Measurements from ENCODE around the gene ACP7.
"Not testable (repeated sequence)": the region's sequence is repeated elsewhere in the genome, so short reads cannot be mapped to it uniquely, and the experiment has no call there.

ACP7 gene, protein sequence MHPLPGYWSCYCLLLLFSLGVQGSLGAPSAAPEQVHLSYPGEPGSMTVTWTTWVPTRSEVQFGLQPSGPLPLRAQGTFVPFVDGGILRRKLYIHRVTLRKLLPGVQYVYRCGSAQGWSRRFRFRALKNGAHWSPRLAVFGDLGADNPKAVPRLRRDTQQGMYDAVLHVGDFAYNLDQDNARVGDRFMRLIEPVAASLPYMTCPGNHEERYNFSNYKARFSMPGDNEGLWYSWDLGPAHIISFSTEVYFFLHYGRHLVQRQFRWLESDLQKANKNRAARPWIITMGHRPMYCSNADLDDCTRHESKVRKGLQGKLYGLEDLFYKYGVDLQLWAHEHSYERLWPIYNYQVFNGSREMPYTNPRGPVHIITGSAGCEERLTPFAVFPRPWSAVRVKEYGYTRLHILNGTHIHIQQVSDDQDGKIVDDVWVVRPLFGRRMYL

DNA sequence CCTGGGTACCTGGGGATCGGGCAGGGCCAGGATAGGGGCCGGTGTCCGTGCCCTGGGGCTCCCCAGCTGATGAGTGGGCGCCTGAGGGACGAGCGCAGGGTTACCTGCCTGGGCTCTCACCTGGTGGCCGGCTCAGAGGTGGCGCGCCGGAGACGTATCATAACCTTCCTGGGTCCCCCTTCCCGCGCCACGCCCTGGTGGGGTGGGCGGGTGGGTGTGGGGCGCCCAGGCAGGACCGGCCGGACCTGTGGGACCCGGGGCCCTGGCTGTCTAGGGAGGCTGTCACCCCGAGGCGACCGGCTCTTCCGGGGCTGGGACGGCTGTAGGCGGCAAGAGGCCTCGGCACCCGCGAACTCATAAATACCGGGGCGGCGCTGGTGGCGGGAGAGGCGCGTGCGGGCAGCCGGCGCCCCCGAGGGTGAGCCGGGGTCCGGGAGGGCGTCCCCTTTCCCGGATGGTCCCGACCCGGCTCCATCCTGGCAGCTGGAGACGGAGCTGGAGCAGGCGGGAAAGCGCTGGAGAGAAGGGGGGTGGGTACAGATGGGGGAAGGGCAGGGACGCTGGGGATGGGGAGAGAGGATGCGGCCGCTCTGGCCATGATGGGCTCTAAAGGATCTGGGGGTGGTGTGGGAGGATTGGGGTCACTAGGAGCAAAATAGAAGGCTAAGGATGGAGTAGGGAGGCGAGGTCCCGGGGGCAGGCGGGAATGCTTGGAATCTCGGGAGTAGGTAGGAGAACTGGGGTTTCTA lies at the start of gene ACP7:
Gene ACP7 (plus strand): TSS at position 386 of the 749 bp plus-strand sequence. CDS start 902 bp downstream, outside the sequence.
- DNase-seq: no peak

DNA sequence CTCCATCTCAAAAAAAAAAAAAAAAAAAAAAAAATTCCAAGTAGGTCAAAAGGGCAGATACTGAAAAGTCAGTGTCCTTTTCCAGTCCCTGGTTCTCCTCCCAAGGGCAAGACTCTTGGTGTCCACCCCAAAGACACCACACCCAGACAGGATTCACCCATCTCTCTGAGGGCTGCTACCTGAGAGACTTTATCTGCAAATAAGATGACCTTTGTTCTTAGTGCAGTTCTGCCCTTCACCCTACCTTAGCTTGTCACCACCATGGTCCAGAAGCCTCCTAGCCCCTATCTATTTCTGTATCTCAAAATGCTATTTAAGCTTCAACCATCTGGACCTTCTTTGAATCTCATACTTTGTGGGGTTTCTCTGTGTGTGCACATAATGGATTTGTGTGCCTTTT lies 47.6 kb upstream of the ACP7 start:
- DNase-seq: no peak

DNA sequence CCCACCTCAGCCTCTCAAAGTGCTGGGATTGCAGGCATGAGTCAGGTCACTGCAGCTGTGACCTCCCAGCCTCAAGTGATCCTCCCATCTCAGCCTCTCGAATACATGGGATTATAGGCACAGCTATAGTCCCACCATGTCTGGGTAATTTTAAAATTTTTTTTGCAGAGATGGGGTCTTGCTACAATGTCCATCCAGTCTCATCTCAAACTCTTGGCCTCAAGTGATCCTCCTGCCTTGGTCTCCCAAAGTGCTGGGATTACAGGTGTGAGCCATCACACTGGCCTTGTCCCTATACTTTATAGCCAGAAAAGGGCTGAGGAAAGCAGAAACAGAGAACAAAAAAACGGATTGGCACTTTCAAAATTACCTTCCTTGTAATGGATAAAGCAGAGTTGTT lies 47.0 kb upstream of the ACP7 start:
- no peak for DNase-seq

DNA sequence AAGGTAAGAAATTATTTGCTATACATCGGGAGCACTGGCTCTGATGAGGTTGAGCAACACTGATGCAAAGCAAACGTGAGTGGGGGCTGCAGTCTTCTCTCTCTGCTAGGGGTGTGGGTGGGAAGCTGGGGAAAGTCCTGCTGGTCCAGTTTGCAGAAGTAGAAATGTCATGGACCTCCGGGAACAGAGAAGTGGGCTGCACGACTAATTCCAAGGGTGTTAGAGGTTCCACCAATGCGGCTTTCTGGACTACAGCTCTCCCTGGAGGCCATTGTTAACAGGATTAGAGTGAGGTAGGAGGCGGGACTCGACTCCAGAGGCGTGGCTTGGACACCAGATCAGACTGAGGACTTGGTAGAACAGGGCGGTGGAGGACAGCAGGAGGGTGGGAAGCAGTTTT lies 46.1 kb upstream of the ACP7 start:
- peak; percentile 92 for DNase-seq

DNA sequence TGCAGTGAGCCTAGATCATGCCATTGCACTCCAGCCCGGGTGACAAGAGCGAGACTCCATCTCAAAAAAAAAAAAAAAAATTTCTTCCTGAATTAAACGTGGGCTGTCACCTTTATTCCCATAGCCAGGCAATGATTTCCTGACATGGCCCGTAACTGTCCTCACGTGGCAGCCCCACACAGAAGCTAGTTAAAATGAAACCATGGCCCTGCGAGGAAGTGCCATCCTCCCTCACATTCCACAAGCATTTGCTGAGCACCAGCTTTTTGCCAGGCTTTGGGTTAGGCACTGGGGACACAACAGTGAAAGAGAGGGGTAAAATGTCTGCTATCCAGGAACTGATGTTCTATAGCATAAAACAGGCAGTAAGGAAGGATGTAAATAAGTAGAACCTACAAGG lies 38.7 kb upstream of the ACP7 start:
- DNase-seq: no peak

DNA sequence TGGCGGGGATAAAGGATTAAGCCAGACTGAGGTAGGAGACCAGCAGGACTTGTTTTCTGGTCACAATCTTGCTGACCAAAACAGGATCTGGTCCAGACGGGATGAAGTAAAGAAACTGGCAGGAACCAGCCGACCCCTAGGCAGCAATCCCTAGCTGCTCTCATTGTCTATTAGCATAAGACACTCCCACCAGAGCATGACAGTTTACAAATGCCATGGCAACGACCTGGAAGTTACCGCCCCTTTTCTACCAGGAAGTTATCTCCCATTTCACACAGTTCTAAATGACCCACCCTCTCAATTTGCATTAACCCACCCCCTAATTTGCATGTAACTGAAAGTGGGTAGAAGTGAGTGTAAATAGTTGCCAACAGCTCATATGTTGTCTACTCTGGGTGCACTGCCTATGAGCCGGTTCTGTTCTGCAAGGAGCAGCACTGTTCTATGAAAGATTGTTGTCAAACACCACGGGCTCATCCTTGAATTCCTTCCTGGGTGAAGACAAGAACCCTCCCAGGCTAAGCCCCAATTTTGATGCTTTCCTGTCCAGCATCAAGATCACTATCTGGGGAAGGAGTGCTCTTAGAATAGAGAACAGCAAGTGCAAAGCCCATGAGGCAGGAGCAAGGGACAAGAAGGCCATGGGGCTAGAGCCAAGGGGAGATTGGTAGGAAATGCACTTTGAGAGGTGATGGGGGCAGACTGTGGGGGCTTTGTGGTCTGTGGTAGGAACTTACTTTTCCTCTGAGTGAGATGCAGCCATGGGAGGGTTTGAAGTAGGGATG lies 37.9 kb upstream of the ACP7 start:
- no peak for DNase-seq

DNA sequence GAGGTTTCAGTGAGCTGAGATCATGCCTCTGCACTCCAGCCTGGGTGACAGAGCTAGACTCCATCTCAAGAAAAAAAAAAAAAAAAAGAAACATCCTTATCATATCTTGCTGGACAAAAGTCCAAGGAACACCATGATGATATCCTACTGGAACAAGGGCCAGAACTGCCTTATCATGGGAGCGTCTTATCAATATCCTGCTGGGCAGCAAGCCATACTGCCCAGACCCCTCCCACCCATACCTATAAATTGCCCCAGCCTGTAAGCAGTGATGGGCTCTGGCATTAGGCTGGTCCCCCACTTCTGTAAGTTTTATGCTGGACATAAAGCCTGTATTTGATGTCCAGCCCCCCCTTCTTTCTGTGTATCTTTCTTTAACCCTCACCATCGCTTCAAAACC lies 37.1 kb upstream of the ACP7 start:
- no peak for DNase-seq

DNA sequence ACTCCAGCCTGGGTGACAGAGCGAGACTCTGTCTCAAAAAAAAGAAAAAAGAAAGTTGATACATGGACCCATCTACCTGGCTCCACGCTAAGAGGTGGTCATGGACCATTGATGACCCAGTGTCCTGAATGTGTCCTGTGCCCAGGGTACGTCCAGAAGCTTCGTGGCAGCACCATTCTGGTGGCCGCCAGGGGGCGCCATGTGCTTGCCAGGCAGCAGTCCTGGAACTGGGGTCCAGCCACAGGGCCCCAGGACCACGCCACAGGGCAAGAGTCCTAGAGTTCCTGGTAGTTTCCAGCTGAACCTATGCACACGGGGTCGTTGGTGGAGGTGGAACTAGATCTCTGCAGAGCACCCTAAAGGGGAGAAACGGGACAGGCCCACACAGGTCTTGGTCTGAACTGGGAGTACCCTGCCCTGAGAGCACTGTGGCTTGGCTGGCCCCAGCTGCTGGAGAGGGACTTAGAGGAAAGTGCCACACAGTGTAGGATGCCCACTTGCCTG lies 31.9 kb upstream of the ACP7 start:
- DNase-seq: no peak

DNA sequence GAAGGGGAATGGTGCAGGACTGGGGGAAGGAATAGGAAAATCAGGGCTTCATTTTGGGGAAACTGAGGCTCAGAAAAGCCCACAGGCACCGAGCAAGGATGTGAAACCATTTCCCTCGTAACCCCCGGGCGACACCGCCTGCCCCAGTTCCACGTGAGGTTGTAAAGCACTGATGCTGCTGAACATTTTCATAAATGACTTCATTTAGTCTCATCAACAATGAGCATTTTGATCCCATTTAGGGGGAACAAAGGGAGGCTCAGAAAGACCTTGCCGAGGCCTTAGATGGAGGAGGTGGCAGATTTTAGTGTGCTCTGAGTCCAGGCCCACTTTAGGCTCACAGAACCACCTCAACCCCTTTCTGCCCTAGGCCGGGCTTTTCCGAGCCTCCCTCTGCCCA lies 31.3 kb upstream of the ACP7 start:
- no peak for DNase-seq

DNA sequence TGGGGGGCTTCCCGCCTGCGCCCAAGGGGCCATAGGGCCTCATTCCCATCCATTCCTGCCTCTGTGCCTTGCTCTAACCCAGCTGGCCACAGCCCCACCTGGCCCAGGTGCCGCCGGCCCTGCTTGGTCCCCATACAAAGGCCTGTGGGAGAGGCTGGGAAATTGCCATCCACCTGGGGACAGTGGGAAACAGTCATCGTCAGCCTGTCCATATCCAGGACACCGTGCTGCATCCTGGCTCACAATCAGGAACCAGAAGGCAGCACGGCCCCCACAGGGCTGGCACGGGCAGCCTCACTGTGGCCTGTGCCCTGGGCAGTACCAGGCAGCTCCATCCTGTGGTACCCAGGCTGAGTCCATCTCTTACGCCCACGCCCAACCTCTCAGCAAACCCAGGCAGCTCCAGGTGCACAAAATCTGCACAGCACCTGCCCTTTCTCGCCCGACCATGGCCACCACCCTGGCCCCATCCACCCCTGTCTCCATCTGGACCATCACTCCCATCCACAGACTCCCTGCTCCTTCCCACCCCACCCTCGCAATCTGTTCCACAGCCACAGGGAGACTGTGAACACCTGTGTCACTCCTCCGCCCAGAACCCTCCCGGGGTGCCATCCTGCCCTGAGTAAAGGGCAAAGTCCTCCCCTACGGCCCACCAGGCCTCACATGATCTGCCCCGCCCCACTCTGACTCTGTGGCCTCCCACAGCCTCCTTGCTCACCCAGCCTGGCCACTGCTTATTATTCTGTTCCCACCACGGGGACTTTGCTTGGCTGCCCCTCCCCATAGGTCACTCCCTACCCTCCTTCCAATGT lies 30.7 kb upstream of the ACP7 start:
- DNase-seq: no peak

DNA sequence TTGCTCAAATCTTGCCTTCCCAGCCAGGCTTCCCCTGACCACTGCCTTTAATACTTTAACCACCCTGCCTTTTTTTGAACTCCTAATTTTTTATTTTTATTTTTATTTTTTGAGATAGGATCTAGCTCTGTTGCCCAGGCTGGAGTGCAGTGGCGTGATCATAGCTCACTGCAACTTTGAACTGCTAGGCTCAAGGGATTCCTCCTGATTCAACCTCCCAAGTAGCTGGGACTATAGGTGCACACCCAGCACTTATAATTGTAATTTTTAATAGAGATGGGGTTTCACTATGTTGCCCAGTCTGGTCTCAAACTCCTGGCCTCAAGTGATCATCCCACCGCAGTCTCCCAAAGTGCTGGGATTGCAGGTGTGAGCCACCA lies 30.1 kb upstream of the ACP7 start:
- no peak for DNase-seq

DNA sequence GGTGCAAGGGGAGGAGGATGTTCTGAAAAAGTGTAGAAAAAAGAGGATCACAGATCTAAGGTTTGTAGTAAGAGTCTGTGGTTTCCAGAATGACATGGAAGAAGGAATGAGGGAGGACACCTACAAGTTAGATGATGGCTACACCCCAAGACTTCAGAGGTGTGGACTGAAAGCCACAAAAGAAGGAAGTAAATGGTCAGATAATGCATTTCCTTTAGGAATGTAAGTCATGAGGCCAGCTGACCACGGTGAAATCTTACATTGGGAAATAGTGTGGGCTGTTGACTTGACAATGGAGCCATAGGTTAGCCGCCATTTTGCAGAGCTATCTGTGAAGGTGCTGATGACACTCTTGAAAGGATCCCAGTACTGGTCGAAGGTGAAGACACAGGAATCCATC lies 26.6 kb upstream of the ACP7 start:
- no peak for DNase-seq

DNA sequence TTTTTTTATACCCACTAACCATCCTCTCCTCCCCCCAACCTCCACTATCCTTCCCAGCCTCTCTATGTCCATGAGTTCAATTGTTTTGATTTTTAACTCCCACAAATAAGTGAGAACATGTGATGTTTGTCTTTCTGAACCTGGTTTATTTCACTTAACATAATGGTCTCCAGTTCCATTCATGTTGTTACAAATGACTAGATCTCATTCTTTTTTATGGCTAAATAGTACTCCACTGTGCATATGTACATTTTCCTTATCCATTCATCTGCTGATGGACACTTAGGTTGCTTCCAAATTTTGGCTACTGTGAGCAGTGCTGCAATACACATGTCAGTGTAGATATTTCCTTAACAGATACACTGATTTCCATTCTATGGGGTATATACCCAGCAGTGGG lies 24.9 kb upstream of the ACP7 start:
- no peak for DNase-seq

DNA sequence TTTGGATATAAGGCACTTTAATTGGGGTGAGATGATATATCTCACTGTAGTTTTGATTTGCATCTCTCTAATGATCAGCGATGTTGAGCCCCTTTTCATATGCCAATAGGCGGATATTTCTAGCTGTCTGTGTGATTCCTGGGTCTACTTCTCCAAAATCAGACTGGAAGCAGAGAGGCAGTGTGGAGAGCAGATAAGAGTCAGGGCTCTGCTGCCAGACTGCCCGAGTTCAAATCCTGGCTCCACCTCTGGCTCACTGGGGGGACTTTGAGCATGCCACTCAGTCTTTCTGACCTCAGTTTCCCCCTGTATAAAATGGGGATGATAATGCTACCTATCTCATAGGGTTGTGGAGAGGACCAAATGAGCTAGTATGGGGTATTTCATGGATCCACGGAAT lies 24.0 kb upstream of the ACP7 start:
- no peak for DNase-seq

DNA sequence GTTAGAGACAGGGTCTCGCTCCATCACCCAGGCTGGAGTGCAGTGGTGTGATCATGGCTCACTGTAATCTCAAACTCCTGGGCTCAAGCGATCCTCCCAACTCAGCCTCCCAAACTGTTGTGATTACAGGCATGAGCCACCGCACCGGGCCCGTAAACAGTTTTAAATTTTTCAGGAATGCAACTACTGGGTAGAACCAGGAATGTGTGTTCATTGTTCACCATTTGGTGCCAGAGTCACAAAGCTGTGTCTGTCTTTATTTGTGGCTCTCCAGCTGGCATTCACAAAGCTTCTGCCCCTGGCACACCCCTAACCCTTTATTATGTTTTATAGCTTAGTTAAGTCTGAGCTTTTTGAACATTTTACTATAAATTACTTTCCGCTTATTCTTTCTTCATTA lies 19.8 kb upstream of the ACP7 start:
- no peak for DNase-seq

DNA sequence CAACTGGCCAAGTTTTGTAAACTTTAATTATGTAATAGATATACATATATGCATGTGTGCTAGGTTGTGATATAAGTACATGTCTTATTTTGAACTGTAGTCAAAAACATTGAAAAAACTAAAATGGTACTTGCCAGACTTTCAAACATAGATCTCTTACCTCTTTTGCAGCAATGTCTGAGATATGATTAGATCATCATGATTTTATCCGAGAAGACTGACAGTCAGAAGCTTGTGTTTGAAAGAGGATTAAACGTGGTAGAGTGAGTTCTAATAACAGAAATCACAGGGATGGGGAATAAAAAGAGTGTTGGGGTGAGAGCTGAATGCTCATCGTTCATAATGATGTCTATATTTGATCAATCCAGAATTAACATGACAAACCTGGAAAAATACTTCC lies 18.2 kb upstream of the ACP7 start:
- DNase-seq: no peak

DNA sequence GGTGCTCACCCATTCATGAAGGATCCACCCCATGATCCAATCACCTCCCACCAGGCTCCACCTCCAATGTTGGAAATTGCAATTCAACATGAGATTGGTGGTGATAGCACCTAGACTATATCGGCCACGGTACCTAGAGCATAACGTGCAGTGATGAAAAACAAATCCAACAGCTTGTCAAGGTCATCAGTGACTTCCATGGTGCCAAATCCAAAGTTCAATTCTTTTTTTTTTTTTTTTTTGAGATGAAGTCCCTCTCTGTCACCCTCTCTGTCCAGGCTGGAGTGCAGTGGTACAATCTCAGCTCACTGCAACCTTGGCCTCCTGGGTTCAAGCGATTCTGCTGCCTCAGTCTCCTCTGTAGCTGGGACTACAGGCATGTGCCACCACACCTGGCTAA lies 17.1 kb upstream of the ACP7 start:
- DNase-seq: no peak

DNA sequence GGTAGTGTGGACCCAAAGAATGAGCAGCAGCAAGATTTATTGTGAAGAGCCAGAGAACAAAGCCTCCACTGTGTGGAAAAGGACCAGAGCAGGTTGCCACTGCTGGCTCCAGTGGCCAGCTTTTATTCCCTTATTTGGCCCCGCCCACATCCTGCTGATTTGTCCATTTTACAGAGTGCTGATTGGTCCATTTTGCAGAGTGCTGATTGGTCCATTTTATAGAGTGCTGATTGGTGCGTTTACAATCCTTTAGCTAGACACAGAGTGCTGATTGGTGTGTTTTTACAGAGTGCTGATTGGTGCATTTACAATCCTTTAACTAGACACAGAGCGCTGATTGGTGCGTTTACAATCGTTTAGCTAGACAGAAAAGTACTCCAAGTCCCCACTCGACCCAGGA lies 15.9 kb upstream of the ACP7 start:
- DNase-seq: not testable (repeated sequence)

DNA sequence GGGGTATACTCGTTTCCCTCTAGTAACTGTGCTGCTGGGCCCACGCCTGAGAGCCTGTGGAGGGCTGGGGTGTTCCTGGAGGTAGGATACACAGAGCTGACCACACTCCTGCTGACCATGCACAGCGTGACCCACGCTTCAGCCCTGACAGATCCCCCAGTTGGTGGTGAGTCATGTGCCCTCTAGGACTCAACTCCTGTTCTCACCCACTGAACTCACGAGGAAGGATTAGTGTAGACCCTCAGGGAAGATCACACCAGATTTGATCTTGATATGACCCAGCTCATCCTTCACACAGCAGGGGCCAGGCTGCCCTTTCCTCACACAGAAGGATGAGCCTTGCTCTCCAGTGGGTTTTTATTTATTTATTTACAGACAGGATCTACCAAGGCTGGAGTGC lies 13.3 kb upstream of the ACP7 start:
- no peak for DNase-seq

DNA sequence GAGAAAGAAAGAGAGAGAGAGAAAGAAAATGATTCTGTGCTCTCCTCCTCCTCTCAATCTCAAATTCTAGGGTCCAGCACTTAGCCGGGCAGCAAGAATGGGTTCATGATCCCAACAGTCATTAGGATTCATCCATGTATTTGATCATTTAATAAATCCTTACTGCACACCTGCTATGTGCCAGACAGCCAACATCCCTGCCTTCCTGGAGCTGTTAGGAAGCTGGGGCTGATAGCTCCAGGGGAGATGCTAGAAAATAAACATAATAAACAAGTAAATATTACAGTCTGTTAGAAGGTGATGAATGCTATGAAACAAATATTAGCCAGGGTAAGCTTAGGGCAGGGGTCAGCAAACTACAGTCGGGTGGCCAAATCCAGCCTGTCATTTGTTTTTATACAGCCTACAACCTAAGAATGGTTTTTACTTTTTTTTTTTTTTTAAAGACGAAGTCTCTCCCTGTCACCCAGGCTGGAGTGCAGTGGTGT lies 9.9 kb upstream of the ACP7 start:
- no peak for DNase-seq

DNA sequence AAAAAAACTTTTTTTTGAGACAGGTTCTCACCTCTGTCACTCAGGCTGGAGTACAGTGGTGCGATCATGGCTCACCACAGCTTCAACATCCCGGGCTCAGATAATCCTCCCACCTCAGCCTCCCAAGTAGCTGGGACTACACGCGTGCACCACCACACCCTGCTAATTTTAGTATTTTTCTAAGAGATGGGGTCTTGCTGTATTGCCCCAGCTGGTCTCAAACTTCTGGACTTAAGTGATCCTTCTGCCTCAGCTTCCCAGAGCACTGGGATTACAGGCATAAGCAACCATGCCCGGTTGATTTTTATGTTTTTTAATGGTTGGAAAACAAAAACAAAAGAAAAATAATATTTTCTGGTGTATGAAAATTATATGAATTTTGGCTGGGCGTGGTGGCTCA lies 9.2 kb upstream of the ACP7 start:
- DNase-seq: no peak

DNA sequence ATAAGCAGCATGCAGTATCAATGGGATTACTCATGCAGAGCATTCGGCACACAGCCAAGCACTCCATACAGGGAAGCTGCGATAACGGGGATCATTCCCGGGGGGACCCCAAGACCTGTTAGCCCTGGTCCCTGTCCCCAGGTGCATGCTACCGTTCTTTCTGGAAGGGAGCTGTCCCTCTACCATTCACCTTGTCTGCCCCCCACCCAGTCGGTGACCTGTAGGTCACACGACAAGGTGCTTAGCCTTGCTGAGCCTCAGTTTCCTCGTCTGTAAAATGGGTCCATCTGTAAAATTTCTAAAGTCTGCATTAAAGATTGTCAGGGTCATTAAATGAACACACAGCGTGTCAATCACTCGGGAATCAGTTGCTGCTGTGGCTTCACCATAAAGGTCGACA lies 6.8 kb upstream of the ACP7 start:
- no peak for DNase-seq

All from NCI-H2227 treated with DMSO at 0.1 percent for 48 hours (cell line).